HG02623 (cell line): ENCODE data around the gene APEX1.
"Not testable (repeated sequence)": the region's sequence is repeated elsewhere in the genome, so short reads cannot be mapped to it uniquely, and the experiment has no call there.

Source experiments
- ATAC-seq: cut with Tn5 transposase; IDR thresholded peaks from one replicate; pipeline ENCODE4 v1.9.1; 2021; ENCODE audit warnings: moderate library complexity; ENCODE audit not compliant: unreplicated experiment

Gene APEX1

DNA sequence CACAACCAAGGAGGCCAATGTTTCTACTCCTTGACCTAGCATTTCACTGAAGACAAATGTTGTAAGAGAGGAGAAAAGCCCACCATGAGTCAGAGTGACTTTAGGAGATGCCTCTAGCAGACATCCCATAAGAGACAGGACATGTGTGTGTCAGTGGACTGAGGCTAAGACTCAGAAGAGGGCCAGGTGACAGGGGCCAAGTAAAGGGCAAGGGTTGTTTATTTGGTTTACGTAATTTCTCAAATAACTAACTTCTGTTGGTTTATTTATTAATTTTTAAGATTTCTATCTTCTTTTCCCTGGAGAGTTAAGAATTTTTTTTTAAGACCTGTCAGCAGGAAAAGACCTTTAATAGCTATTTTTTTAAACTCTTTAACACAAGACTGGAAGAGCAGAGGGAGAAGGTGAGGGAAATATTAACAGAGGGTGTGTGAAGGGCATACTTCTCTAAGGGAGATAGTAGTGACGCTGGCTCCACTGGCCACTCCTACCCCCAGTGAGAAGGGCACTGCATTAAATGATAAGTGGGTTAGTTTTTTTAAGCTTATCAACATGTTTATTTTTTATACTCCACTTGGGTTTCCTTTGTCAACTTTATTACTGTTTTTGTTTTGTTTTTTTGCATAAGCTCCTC lies 17.6 kb downstream of the APEX1 start:
- no peak for ATAC-seq

DNA sequence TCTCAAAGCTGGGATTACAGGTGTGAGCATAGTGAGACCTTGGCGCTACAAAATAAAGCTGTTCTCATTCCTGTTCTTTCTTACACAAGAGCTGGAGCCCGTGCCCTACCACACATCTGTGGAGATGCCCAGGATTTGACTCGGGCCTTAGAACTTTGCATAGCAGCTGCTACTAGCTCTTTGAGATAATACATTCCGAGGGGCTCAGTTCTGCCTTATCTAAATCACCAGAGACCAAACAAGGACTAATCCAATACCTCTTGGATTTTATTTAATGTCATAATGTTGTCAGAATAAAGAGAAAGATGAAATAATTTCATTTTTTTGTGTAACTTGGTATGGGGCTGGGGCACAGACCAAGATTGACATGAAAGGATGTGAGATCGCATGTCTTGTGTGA lies 21.8 kb downstream of the APEX1 start:
- no peak for ATAC-seq

DNA sequence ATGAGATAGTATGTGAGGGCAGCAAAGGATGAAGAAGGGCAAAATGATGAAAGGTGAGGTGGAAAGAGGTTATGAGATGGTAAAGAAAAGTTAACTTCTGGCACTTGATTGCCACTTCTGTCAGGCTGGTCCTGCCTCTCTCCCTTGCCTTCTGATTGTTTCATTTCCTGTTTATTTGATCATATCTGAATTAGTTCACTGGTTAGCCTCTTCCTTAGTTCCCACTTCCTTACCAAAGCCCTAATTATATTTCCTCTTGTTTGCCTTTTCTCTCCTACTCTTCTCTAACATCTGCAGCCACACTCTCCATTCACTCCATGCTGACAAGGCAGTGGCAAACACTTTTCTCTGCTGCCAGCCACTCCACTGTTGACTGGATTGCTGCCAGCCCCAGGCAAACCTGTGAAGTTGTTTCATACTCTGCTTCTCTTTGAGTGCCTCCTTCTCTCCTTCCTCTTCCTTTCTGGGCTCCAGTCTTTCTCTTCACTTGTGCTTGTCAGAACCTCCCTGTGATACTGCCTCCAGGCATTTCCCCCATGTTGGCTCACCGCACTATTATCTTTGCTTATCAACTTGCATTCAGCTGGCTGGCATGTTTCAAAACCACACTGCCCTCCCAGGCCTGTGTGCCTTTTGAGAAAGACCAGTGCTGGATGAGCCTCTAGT lies 22.3 kb downstream of the APEX1 start:
- no peak for ATAC-seq

DNA sequence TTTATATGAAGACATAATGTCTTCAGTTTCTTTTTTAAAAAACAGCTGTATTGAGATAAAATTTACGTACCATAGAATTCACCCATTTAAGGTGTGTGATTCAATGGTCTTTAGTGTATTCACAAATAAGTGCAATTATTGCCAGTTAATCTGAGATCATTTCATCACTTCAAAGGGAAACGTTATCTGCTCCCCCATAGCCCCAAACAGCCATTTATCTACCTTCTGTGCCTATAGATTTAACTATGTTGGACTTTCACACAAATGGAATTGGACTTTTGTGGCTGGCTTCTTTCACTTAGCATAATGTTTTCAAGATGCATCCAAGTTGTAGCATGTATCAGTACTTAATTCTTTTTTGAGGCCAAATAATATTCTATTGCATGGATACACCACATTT lies 23.9 kb downstream of the APEX1 start:
- no peak for ATAC-seq

DNA sequence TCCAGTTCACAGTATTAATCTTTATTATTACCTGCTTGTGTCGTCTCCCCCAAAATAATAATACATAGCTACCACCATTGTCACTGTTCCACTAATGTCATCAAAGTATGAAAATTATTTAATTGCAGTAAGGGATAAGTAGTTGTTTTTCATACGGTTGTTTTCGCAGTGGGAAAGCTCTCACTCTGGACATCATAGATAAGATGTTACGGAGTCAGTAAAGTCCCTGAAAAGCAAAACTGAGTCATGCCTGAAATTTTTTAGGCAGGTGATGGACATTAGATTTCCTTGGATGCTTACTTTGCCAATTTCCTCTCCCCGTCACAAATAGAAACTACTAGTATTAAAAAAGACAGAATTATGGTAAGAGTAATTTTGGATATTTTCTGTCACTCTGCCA lies 27.4 kb downstream of the APEX1 start:
- ATAC-seq, result no peak

DNA sequence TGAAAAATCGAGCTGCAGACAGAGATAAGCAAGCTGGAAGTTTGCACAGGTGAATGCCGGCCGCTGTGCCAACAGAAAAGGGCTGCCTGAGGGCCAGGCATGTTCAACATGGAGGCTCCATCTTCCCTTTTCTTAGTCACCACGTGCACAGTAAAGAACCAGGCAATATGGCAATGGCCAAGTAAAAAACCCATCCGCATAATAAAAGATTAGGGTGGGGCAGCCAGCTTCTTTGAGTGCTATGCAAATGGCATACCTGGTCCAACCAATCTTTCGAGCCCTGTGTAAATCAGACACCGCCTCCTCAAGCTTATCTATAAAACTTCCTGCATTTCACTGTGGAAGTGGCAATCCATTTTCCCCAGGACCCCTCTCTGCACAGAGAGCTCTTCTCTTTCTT lies 30.9 kb downstream of the APEX1 start:
- no peak for ATAC-seq

DNA sequence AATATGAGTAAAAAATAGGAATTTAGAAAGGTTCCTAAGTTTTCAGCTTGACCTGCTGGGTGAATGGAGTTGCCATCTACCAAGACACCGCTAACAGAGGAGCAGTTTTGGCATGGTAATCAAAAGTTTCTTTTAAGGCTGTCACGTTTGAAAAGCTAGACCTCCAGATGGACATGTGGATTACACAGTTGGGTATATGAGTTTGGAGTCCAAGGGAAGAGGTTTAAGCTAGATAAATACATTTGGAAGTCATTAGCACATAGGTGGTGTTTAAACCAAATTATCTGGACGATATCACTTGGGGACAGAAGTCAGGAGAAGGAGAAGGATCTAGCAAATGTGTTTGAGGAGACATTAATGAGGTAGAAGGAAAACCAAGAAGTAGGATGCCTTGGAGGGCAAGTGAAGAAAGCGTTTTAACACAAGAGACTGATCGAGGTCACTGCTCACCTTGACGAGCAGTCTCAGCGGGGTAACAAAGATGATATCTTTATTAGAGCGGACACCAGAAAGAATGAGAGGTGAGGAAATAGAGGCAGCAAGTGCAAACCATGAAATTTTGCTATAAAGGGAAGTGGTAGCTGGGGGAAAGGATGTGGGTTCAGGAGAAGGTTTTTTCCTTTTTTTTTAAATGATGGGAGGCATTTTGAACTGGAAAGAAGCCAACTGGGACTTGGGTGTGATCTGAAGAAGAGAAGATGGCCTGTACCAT lies 31.8 kb downstream of the APEX1 start:
- no peak for ATAC-seq

DNA sequence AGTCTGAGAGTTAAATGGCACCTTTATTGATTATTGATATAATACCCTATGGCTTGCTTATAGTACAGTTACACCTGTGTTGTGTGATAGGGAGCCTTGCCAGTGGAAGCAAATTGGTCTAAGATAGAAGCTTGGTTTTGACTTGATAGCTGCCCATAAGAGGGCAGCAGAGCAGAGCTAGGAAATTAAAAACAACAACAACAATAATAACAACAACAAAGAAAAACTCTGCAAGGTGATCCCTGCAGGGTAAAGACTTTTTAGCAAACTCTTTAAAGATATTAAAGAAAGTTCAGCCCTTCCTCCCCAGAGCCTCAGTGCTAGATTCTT lies 32.3 kb downstream of the APEX1 start:
- ATAC-seq, result no peak

DNA sequence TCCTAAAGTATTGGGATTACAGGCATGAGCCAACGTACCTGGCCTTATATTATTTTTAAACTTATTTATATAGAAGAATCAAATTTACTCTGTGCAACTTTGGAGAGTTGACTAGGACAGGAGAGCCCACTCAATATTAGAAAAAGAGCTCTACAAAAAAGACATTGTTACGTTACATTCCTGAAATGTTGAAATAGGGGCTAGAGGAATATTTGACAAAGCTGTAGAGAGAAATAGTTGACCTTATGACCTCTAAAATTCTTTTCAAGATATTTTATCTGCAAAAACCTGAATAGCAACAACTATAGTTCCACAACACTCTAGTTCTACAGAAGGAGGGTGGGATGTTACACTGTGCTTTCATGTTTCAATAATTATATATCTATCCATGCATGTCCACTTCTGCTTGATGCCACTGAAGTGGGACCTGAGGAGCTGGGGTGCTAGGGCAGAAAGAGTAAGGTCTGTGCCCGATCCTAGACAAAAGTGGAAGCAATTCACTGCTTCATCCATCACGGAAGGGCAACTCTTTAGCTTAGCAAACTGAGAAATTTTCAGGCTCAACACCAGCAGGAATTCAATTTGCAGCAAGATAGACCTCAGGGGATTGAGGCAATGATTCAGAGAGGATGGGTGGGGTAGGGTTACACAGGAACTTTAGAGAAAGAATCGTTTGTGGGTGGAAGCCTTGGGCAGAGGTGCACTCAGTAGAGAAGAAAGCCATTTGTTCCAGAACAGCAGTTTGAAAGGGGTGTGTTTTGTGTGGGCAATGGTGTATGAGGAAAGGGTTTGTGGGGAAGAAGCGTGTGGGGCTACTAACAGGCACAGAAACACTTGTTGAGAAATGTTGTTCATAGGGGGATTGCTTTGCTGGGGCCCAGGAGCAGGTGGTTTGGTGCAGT lies 34.3 kb downstream of the APEX1 start:
- peak; percentile 51 for ATAC-seq

DNA sequence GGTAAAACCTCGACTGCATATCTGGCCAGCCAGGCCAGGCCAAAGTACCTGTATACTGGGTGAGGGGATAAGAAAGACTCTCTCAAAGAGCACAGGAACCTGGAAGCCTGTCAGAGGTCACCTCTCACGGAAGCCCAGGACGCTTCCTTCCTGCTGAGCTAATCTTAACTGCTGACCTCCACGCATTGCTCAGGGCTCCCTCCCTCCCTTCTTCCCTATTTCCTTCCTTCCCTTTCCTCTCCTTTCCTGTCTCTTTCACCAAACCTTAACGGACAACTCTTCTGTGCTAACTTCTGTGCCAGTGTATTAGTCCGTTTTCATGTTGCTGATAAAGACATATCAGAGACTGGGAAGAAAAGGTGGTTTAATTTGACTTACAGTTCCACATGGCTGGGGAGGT lies 35.5 kb downstream of the APEX1 start:
- no peak for ATAC-seq

DNA sequence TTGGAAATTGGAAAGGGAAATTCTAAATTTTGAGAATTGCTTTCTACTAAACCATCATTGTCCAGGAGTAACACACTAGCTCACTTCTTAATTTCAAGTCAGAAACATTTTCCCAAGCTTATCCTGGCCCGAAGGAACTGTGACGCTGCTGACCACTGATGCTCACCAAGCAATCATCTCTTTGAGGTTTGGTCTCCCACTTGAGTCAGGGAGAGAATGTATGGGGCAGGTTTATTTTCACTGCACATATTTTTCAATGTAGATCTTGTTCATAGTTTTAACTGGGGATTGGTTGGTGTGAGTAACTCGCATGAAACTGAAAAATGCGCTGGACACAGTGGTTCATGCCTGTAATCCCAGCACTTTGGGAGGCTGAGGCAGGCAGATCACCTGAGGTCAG lies 37.5 kb downstream of the APEX1 start:
- no peak for ATAC-seq

DNA sequence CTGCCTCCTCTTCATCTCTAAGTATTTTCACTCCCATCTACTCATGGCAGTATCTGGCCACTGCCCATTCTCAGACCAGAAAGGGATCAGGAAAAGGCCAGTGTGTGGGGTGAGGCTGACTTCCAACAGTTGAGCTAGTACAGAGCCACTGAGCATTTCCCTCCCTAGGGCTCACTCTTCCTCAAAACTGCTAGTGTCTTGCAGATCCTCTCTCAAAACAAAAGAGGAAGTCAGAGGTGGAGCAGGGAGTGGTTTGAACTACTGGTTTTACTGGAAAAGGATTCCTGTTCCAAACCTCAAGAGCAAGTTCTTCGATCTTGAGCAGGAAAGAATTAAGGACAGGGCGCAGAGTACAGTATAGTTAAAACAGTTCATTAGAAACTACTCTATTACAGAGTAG lies 38.6 kb downstream of the APEX1 start:
- ATAC-seq, result no peak

DNA sequence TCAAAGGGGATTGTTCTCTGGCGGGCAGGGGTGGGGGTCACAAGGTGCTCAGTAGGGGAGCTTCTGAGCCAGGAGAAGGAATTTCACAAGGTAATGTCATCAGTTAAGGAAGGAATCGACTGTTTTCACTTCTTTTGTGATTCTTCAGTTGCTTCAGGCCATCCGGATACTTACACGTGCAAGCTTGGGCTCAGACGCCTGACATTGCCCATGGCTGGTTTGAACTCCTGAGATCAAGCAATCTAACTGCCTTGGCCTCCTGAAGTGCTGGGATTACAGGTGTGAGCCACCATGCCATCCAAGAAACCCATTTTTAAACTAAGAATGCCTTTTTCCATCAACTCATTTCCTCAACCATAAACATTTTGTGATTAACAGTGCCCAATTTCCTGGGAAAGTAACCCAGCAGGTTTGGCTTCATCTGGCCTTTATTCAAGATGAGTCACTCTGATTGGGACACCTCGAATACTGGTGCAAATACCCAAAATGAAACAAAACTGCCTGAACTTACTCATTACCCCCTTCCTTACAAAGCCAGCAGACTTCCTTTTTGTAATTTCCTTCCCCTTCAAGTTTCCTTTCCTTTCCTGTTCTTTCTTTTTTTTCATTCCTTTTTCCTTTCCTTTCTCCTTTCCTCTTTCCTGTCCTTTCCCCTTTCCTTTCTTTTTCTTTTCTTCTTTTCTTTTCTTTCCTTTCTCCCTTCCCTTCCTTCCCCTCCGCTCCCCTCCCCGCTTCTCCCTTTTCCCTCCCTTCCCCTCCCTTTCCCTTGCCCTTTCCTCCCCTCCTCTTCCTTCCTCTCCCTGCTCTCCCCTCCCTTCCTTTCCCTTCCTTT lies 40.1 kb downstream of the APEX1 start:
- ATAC-seq, result no peak

DNA sequence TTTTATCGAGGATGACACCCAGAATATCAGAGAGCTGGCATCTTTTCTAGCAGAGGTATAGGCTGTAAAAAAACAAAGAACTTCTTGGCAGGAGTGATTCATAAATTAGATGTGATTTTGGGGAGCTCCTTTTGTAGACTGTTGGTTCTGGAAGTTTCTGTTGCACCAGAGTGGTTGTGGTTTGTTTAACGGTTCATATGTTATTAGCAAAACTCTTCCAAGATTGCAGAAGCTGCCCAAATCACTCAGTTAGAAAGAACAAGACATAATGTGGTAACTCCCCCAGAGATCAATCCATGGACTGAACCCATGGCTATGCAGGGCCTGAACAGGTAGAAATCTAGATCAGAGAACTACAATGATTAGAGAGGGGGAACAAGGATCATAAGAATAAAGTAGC lies 43.6 kb downstream of the APEX1 start:
- no peak for ATAC-seq

DNA sequence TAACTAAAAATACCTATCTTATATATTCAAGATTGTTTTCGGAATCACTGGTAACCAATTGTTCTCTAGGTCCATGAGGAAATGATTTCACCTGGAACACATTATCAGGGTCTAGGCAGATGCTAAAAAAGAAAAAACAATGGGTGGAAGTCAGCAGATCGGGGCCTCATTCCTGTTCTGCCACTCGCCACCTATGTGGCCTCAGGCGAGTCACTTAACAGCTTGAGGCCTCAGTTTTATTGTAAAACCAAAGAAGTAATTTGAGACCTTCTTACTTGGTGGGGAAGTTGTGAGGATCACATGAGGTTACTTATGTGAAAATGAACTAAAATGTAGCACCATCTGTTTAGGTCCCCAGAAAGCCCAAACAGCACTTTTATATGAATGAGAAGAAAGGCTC lies 44.1 kb downstream of the APEX1 start:
- no peak for ATAC-seq

DNA sequence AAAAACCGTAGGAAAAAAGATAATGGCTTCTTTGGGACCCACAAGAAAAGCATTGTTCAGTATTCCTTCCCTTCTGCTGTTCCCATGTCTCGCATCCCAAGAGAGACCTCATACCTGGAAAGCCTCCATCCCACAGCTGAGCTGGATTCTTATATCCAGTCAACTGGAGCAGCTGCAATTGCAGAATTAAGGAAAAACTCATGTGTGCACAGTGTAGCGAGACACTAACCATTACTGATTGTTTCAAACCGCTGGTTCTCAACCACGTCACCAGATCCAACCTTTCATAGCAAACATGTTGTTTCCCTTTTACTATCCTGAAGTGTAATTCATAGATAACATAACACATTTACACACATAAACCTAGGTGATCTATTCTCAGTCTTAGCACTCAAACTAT lies 44.9 kb downstream of the APEX1 start:
- no peak for ATAC-seq

DNA sequence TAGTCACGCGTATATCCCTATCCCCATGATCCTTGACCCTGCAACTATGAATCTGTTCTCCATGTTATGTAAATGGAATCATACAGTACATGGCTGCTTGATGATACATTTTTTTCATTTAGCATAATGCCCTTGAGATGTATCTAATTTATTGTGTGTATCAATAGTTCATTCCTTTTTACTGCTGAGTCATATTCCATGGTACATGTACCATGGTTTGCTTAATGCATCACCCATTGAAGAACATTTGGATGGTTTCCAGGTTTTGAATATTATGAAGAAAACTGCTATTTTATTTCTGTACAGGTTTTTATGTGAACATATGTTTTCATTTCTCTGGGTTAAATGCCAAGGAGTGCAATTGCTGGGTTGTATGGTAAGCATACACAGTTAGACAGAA lies 46.3 kb downstream of the APEX1 start:
- ATAC-seq, result no peak

DNA sequence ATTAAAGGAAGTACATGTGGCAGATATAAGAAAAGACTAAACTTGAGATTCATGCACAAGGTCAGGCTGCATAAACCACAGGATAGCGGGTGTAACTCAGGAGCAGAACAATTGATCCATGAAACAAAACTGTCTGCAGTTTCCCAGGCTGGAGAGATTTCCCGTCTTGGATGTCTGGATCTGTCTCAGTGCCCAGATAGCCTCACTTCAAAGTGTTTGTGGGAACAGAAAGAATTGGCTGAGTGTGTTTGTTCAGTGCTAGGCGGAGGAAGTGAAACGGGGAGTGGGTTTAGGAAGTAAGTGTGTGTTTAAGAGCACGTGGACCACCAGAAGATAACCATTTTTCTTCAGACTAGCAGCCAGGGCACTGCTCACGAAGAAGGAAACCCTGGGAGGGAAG lies 48.9 kb downstream of the APEX1 start:
- ATAC-seq, result no peak

DNA sequence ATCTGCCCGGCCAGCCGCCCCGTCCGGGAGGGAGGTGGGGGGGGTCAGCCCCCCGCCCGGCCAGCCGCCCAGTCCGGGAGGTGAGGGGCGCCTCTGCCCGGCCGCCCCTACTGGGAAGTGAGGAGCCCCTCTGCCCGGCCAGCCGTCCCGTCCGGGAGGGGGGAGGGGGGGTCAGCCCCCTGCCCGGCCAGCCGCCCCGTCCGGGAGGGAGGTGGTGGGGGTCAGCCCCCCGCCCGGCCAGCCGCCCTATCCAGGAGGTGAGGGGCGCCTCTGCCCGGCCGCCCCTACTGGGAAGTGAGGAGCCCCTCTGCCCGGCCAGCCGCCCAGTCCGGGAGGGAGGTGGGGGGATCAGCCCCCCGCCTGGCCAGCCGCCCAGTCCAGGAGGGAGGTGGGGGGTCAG lies 51.2 kb downstream of the APEX1 start:
- not testable (repeated sequence) for ATAC-seq

DNA sequence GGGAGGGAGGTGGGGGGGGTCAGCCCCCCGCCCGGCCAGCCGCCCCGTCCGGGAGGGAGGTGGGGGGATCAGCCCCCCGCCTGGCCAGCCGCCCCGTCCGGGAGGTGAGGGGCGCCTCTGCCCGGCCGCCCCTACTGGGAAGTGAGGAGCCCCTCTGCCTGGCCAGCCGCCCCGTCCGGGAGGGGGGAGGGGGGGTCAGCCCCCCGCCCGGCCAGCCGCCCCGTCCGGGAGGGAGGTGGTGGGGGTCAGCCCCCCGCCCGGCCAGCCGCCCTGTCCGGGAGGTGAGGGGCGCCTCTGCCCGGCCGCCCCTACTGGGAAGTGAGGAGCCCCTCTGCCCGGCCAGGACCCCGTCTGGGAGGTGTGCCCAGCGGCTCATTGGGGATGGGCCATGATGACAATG lies 51.7 kb downstream of the APEX1 start:
- not testable (repeated sequence) for ATAC-seq
